ENCODE data around the gene EDRF1.

DNA sequence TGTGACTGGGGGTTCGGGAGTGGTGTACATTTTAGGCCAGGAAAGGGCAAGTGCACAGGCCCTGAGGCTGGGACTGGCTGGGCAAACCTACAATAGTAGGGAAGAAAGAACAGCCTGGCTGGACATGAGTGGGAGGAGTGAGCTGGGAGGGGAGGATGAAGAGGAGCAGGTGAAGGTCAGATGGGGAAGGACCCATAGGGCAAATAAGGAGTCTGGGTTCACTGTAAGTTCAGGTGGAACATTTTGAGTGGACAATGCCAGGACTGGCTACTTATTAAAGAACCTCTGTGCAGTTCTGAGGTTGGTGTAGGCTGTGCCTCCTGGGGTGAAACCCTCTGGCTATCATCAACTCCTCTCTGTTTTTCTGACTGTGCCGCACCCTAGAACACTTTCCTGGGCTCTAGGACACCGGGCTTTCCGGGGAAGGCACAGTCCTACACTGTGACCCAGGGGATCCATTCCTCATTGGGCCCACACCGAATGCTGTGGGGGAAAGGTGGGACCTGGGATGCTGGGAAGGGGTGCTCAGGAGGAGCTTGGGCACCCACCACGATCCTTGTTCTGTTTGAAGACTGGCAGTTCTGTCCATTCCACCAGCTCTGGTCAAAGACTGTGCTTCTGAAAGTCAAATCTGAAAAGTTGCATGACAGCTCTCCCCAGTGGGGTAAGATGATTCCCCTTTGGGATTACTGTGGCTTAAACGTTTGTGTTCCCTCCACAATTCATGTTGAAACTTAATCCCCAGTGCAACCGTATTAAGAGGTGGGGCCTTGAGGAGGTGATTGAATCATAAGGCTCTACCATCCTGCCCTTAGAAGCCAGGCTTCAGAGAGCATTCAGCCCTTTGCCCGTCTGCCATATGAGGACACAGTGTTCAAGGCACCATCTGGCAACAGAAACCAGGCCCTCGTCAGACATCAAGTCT is 60.2 kb downstream of the EDRF1 start:
- TF ChIP-seq, protein P1, sequence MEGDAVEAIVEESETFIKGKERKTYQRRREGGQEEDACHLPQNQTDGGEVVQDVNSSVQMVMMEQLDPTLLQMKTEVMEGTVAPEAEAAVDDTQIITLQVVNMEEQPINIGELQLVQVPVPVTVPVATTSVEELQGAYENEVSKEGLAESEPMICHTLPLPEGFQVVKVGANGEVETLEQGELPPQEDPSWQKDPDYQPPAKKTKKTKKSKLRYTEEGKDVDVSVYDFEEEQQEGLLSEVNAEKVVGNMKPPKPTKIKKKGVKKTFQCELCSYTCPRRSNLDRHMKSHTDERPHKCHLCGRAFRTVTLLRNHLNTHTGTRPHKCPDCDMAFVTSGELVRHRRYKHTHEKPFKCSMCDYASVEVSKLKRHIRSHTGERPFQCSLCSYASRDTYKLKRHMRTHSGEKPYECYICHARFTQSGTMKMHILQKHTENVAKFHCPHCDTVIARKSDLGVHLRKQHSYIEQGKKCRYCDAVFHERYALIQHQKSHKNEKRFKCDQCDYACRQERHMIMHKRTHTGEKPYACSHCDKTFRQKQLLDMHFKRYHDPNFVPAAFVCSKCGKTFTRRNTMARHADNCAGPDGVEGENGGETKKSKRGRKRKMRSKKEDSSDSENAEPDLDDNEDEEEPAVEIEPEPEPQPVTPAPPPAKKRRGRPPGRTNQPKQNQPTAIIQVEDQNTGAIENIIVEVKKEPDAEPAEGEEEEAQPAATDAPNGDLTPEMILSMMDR (IDR thresholded peaks at IDR 0.05) = no peak
- TF ChIP-seq POLR2A (IDR thresholded peaks at IDR 0.05) = no peak
